GM21717 (cell line): ENCODE data around the gene COL23A1.
"Not testable (repeated sequence)": the region's sequence is repeated elsewhere in the genome, so short reads cannot be mapped to it uniquely, and the experiment has no call there.

Experiments
- ATAC-seq: cut with Tn5 transposase; IDR thresholded peaks from one replicate; pipeline ENCODE4 v1.9.1; 2021; ENCODE audit warnings: mild to moderate bottlenecking, moderate library complexity; ENCODE audit not compliant: unreplicated experiment

Gene COL23A1

GRCh38 chr5:178236126-178236525 is 354.1 kb downstream of the COL23A1 start:
- ATAC-seq = no peak

- no peak for ATAC-seq
These were observed 354.6 kb downstream of the COL23A1 start for GRCh38 chr5:178235588-178235974.

DNA sequence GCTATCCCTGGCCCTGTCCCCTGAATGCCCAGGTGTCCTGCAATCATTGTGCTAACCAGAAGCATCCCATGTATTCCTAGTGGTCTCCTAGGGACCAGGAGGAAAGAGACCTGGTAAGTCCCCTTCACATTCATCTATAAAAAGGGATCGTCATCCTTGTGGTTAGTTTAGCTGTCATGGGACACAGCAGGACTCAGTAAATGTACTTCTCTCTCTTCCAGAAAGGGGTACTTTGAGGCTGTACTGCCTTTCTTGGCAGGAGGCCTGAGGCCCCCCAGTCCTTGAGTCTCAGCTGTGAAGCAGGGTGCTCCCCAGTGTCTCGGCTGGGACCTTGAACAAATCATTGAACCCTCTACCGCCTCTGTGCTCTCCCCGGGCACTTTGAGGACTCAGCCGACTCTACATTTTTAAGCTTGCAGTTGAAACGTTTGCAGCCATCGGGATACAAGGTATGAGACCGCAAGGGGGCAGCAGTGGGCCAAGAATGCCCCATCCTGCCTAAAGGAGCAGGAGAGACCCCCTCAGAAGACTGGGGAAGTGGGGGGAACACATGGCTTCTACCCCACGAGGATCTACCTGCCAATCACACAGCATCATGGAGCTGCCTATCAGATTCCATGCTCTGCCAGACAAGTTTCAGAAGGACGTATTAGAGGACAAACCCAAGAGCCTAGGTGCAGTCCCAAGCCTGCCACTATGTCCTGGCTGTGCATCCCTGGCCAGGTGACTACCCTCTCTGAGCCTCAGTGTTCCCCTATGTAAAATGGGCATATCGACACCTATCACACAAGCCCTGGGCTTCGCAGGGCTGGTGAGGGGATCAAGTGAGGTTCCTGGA is 355.2 kb downstream of the COL23A1 start:
- ATAC-seq = no peak

DNA sequence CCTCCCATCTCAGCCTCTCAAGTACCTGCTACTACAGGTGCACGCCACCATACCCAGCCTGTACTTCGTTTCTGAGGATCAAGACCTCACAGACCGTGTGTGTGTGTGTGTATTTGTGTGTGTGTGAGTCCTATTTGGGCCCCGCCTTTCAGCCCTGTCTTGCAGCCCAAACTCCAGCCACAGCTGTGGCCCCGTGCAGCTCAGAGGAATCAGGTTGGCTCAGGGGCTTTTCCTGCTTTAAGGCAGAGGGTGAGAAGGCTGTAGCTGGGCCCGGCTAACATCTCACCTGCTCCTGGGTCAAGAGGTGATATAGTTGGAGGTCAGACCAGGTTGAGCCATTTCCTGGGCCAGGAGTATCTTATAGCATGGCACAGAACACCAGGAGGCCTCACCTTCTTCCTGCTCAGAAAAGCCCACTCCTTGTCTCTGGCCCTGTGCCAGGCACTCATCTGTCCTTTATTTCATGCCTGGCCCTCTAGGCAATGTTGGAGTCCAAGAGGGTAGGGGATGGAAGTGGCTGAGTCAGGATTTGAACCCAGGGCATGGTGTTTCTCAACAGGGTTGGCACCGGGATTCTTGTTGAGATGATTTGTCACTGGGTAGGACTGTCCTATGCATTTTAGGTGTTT is 356.0 kb downstream of the COL23A1 start:
- ATAC-seq = no peak

DNA sequence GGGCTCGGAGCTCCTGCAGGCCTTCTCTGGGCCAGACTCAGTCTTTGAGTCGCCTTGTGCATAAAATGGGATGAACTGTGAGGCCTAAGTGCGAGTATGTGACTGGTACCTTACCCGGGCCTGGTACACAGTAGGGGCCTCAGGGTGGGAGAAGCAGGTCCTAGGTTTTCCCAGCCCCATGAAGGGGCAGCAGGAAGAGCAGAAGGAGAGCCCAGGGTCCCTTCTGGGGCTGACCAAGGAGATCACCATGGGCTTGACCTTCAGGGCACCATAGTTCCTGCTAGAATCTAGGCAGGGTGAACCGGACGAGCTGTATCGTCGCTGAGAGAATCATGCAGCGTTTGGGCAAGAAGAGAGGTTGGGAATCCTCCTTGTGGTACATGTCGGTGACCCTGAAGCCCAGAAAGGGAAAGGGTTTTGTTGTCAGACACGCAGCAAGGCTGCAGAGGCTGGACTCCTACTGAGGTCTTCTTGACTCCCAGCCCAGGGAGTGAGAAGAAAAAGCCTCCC is 357.2 kb downstream of the COL23A1 start:
- no peak for ATAC-seq

GRCh38 chr5:178232124-178232919 is 357.9 kb downstream of the COL23A1 start, which contains the start of gene PHYKPL:
PHYKPL (minus strand) TSS chr5:178232802; CDS start chr5:178232550, 252 bp downstream.
- ATAC-seq = peak; percentile 61

DNA sequence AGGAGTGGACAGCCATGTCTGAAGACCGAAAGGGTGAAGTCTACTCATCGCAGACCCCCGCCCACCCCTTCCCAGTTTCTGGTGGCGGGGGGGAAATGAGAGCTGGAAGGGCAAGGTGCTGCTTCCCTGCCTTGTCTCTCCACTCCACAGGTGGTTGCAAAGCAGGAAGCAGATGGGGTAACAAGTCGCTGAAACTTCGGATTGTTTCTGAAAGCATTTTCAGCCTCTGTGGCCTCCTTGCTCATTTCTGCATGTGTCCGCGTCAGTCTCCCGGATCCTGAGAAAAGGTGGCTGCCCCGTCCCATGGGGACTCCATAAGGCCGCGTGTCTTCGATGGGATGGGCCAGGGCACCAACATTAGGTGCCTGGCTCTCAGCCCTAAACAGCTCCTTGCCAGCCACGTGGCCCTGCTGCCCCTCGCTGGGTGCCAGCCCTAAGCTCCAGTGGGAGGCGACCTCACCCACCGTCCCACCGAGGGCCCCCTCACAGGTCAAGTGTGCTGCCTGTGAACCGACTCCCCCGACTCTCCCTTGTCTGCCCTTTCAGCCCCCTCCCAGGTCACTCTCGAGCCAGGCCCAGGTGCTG is 358.6 kb downstream of the COL23A1 start:
- ATAC-seq = peak; percentile 6

DNA sequence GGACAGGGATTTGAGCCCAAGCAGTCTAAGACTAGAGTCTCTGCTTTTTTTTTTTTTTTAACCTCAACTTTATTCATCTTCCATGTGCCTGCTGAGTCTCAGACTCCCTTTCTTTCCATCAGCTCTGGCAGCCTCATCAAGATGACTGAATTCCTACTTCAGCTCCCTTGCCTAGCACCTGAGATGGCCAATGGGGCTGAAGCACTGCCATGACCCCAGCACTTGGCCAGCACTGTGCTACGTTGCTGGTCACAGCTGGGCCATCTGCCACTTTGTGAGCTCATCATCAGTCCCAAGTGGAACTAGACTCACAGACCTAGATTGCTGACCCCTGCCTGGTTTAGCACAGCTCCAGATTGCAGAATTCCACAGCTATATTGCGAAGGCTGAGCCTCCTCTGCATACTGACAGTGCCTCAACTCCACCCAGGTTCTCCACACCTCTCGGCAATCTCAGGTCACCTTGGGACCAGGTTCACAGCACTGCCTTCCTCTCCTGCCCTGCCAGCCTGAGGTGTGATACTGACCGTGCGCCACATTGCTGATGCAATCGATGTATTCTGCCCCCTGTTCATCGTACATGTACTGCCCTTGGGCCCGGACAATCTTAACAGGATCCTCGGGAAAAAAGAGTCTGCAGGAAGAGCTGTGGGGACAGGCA is 359.2 kb downstream of the COL23A1 start:
- no peak for ATAC-seq

DNA sequence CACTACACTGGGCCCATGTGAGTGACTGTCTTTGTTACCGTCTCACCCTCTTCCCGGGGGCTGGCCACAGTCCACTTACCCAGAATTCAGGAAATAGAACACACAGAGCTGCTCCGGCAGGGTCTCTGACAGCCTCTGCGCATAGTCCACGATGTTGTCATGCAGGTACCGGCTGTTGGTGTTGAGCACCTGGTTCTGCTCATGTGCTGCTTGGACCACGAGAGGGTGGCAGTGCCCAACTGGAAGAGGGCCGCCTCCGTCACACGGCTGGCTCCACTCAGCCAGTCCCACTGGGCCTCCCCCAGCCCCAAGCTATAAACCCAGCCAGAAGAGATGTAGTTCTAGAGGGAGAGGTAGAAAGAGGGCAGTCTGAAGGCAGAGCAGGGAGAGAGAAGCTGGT is 360.3 kb downstream of the COL23A1 start:
- ATAC-seq = no peak

GRCh38 chr5:178229111-178229510 is 361.1 kb downstream of the COL23A1 start:
- ATAC-seq = not testable (repeated sequence)

DNA sequence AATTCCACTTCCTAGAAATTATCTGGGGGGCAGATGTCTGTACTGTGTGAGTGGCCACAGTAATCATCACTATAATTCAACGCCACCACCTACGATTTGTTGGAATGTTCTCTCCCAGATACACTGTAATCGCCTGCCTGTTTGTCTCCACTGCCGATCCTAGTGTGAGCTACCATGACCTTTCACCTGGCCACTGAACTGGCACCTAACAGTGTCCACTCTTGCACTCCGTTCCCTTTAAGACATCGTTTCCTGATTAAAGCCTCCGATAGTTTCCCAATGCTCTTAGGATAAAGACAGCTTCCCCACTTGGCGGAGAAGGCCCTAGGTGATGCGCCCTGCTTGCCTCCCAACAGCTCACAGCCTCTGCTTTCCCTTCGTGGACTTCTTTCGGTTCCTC is 361.6 kb downstream of the COL23A1 start:
- ATAC-seq = no peak

DNA sequence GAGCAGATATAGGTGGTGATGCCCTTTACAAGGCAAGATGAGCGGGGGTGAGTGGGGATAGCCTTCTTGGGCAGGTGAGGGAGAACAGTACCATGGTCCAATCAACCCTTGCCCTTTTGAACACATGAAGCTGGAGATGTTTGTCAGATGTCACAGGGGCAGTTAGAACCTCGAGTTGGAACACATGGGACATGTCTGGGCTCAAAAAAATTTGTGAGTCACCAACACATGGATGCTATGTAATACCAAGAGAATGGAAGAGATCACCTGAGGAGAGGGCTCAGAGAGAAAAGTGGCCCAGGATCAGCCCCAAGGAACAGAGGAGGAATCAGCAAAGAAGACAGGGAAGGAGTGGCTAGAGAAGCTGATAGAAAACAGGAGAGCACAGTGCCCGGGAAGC is 362.3 kb downstream of the COL23A1 start:
- no peak for ATAC-seq

DNA sequence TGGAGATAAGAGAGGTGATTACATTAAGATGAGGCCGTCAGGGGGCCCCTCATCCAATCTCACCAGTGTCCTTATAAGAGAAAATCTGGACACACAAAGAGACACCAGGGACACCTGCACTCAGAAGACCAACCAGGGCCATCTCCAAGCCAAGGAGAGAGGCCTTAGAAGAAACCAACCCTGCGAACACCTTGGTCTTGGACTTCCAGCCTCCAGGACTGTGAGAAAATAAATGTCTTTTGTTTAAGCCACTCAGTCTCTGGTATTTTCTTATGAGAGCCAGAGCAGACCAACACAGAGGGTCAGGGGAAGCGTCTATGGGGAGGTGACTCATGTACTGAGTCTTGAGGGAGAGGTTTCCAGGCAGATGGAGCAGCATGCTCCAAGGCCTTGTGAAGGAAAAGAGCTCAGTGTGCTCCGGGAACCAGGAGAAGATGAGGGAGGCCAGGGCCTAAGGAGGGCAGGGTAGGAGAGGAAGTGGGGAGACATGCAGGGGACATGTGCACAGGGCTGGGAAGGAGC is 363.0 kb downstream of the COL23A1 start:
- no peak for ATAC-seq

DNA sequence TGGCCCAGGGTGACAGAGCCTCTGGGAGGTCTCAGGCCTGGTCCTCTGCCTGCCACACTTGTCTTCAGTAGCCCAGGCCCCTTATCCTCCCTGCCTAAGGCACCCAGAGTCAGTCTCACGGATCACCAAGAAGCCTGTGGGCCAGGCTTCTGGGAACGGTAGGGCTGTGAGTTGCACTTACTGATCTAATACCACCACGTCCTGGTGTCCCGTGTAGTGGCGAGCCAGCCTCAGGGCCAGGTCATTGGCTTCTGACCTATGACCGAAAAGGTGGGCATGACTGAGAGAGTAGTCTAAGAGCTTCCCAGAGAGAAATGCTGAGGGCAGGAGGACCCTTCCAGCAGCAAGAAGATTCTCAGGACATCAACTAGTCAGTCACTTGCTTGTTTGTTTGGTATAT is 365.0 kb downstream of the COL23A1 start:
- no peak for ATAC-seq

- ATAC-seq = no peak
These were observed 365.8 kb downstream of the COL23A1 start for GRCh38 chr5:178224403-178224802.

DNA sequence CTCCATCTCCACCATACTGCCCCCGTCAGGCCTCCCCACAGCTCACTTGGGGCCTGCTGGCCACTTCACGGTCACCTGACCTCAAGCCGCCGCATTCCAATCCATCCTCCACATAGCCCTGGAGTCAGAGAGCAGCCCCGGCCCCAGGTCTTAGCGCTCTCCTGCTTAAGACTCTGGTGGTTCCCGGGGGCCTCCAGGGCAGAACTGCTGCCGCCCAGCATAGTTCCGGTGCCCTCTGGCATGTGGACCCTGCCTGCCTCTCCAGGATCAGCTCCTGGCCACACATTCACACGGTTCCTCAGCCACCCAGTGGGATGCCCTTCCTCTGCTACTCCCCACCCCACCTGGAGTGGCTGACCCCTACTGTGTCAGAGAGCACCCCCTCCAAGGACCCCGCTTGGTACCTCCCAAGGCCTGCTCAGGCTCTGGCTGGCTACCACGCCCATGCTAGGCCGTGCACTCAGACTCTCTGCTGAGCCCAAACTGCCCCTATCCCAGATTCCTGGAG is 366.3 kb downstream of the COL23A1 start:
- no peak for ATAC-seq

GRCh38 chr5:178223196-178223773 is 366.9 kb downstream of the COL23A1 start:
- ATAC-seq = no peak

DNA sequence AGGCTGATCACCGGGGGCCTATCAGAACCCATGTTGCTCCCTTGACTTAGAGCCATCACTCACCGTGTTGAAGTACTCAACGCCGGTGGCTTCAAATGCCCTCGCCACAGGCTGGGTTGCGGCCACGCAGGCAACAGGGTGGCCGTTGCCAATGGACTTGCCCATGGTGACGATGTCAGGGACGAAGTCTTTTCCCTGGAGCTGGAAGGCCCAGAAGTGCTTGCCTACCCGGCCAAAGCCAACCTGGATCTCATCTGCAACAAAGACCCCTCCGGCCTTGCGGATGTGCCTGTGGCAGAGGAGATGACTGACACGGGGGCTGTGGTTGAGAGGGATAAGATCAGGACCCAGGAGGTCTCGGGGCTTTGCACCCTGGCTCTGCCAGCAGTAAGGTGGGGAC is 367.9 kb downstream of the COL23A1 start:
- ATAC-seq = no peak

GRCh38 chr5:178221853-178222252 is 368.3 kb downstream of the COL23A1 start:
- ATAC-seq = no peak

- ATAC-seq = no peak
These were observed 368.9 kb downstream of the COL23A1 start for GRCh38 chr5:178221282-178221681.
